Choroid plexus epithelial cell (primary cell): ENCODE results near the gene RPS19BP1.

ENCODE experiments used
- DNase-seq: peaks from one replicate; pipeline ENCODE4 v3.0.0-alpha.2; 2010; ENCODE audit warnings: low read depth
- H3K4me3 ChIP-seq: 2 replicates; pipeline ENCODE4 v1.5.1; 2011; ENCODE audit warnings: low read depth, mild to moderate bottlenecking, control low read depth, low read length, moderate library complexity
- TF ChIP-seq, protein P1 (sequence below): conservative IDR thresholded peaks from 2 replicates; pipeline ENCODE4 v1.5.1; 2011; ENCODE audit warnings: low read depth, mild to moderate bottlenecking, control low read depth, inconsistent platforms, low read length, moderate library complexity

Gene RPS19BP1

DNA sequence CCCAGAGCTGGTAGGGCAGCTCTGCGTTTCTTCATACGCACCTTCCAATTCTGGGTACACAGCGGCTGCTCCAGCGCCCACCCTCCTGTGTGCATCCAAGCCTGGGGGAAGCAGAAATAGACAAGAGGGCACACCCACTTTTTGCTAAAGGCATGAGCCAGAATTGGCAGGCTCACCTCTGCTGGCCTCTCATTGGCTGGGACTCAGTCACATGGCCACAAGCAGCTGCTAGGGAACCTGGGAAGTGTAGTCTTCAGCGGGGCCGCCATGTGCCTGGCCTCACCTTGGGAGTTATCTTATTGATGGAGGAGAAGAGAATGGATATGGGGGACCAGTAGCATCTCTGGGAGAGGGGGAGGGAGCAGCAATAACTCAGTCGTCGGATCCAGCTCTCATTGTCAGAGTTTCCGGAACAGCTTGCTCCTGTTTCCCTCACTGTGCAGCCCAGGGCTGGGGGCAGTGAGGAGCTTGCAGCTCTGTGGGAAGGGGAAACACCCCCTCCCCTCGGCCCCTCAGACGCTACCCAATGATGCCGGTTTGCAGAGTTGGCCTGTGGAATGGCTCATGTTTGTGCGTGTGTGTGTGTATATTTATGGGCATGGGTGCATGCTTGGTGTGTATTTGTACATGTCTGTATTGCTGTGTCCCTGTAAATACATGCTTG lies 42.3 kb downstream of the RPS19BP1 start:
- TF ChIP-seq, protein P1, sequence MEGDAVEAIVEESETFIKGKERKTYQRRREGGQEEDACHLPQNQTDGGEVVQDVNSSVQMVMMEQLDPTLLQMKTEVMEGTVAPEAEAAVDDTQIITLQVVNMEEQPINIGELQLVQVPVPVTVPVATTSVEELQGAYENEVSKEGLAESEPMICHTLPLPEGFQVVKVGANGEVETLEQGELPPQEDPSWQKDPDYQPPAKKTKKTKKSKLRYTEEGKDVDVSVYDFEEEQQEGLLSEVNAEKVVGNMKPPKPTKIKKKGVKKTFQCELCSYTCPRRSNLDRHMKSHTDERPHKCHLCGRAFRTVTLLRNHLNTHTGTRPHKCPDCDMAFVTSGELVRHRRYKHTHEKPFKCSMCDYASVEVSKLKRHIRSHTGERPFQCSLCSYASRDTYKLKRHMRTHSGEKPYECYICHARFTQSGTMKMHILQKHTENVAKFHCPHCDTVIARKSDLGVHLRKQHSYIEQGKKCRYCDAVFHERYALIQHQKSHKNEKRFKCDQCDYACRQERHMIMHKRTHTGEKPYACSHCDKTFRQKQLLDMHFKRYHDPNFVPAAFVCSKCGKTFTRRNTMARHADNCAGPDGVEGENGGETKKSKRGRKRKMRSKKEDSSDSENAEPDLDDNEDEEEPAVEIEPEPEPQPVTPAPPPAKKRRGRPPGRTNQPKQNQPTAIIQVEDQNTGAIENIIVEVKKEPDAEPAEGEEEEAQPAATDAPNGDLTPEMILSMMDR, result no peak
- DNase-seq, result peak; percentile 82

GRCh38 chr22:39489094-39490068 lies 43.2 kb downstream of the RPS19BP1 start:
- no peak overlapping the region for H3K4me3 ChIP-seq
- no peak for DNase-seq
- TF ChIP-seq, protein P1, result no peak

More for the DNA sequence above, 42.3 kb downstream of the RPS19BP1 start:
- H3K4me3 ChIP-seq, result no peak overlapping the region

DNA sequence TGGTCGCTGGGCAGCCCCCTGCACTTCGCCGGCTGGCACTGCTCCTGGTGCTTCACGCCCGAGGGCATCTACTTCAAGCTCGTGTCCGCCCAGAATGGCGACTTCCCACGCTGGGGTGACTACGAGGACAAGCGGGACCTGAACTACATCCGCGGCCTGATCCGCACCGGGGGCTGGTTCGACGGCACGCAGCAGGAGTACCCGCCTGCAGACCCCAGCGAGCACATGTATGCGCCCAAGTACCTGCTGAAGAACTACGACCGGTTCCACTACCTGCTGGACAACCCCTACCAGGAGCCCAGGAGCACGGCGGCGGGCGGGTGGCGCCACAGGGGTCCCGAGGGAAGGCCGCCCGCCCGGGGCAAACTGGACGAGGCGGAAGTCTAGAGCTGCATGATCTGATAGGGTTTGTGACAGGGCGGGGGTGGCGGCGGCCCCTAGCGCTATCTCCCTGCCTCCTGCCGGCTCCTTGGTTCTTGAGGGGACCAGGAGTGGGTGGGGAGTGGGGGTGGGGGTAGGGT lies 43.9 kb downstream of the RPS19BP1 start:
- no peak for DNase-seq
- H3K4me3 ChIP-seq, result no peak overlapping the region
- TF ChIP-seq, protein P1, result no peak

- TF ChIP-seq, protein P1, result no peak
- no peak overlapping the region for H3K4me3 ChIP-seq
- no peak for DNase-seq
Measured at GRCh38 chr22:39487826-39488520, 44.6 kb downstream of the RPS19BP1 start.

GRCh38 chr22:39486951-39487825 lies 45.4 kb downstream of the RPS19BP1 start:
- H3K4me3 ChIP-seq, result no peak overlapping the region
- TF ChIP-seq, protein P1, result no peak
- DNase-seq, result no peak

DNA sequence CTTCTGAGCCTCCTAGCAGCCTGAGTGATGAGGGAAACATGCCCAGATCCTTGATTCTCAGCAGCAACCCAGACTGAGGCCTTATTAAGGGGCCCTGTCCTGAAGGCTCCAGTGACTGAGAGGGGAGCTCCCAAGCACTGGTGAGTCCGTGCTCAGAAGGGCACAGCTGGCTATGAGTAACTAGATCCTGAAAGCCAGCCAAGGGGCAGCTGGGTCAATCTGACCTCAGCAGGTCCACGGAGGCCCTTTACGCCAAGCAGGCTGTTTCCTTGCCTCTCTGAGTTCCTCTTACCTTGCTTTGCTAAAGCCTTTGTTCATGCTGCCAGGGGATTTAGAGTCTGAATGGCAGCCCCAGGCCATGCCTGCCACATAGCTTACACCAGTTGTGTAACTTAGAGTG lies 49.8 kb downstream of the RPS19BP1 start:
- no peak overlapping the region for H3K4me3 ChIP-seq
- TF ChIP-seq, protein P1, result no peak
- peak; percentile 31 for DNase-seq
